GM12874 (cell line): ENCODE results near the gene OSTM1.

Experiments used
- CTCF ChIP-seq: IDR thresholded peaks from 2 replicates; pipeline ENCODE4 v1.5.1; 2011; ENCODE audit warnings: low read depth, mild to moderate bottlenecking, control low read depth, low read length, moderate library complexity; ENCODE audit not compliant: insufficient read depth

OSTM1 gene

GRCh38 chr6:108074359-108075144 is at the start of gene OSTM1:
Gene OSTM1 (minus strand): TSS chr6:108074741. CDS start chr6:108074651, 90 bp downstream.
- no peak for TF ChIP-seq CTCF

GRCh38 chr6:108123946-108124345 is 49.4 kb upstream of the OSTM1 start:
- TF ChIP-seq CTCF, result no peak

- no peak for TF ChIP-seq CTCF
Observed at GRCh38 chr6:108123481-108123929, 49.0 kb upstream of the OSTM1 start.

- TF ChIP-seq CTCF, result no peak
Observed at GRCh38 chr6:108121612-108122011, 47.1 kb upstream of the OSTM1 start.

- TF ChIP-seq CTCF, result no peak
Observed at GRCh38 chr6:108120311-108120710, 45.8 kb upstream of the OSTM1 start.

- no peak for TF ChIP-seq CTCF
Observed at GRCh38 chr6:108119769-108120141, 45.2 kb upstream of the OSTM1 start.

- TF ChIP-seq CTCF, result no peak
Observed at GRCh38 chr6:108118810-108119768, 44.5 kb upstream of the OSTM1 start.
